Measurements from ENCODE around the gene KCNK1. TPM values are rescaled to one million over a fixed set of nuclear protein-coding genes. Genes with fewer than 3 reads are reported as not detected.

Gene KCNK1
- total RNA-seq, 1 experiment from 2014 or later, result 0.13 TPM

- CTCF ChIA-PET, result no interaction called here
Measured at GRCh38 chr1:233677690-233678354, 63.9 kb downstream of the KCNK1 start.

DNA sequence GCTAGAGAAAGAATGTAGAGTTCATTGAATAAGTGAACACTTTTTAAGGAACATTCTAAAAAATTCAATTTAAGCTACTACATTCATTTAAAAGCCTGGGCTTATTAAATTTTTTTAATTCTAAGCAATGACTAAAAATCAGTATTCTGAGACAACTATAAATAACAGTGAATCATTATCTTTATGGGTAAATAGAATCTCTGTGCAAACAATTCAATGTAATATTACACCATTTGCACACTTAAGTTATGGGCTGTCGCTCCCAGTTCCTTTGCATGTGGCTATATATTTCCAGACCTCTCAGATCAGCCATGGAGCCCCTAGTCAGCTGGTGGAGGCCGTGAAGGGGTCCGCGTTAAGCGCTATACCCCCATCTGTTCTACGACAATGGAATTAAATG, 65.1 kb downstream of the KCNK1 start:
- no peaks in the 10 kb centered on the region for H3K9me3 ChIP-seq (ENCODE audit: control insufficient read depth, insufficient read depth, low read depth, low read length)
- no TSS peak for BruUV-seq (replicated peaks)
- TF ChIP-seq REST (IDR thresholded peaks at IDR 0.05; ENCODE audit: insufficient read depth in 1 of 2, low read depth in 2 of 2, low read length in 1 of 2), result no peak
- TF ChIP-seq, protein P1, sequence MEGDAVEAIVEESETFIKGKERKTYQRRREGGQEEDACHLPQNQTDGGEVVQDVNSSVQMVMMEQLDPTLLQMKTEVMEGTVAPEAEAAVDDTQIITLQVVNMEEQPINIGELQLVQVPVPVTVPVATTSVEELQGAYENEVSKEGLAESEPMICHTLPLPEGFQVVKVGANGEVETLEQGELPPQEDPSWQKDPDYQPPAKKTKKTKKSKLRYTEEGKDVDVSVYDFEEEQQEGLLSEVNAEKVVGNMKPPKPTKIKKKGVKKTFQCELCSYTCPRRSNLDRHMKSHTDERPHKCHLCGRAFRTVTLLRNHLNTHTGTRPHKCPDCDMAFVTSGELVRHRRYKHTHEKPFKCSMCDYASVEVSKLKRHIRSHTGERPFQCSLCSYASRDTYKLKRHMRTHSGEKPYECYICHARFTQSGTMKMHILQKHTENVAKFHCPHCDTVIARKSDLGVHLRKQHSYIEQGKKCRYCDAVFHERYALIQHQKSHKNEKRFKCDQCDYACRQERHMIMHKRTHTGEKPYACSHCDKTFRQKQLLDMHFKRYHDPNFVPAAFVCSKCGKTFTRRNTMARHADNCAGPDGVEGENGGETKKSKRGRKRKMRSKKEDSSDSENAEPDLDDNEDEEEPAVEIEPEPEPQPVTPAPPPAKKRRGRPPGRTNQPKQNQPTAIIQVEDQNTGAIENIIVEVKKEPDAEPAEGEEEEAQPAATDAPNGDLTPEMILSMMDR (IDR thresholded peaks at IDR 0.05), result no peak
- TF ChIP-seq TCF7L2 (IDR thresholded peaks at IDR 0.05; ENCODE audit: low read depth, low read length), result no peak
- TF ChIP-seq SIN3A (IDR thresholded peaks at IDR 0.05; ENCODE audit: borderline replicate concordance, insufficient read depth, low read depth, low read length), result no peak
- TF ChIP-seq POLR2AphosphoS5 (IDR thresholded peaks at IDR 0.05; ENCODE audit: low read depth, low read length), result no peak
- no peak overlapping the region for H3K27ac ChIP-seq (ENCODE audit: low read length)
- ChIA-PET CTCF (no interaction called here), POLR2A (no interaction called here)
- in situ Hi-C loops (cut with HindIII; ENCODE audit: low pct_unique_long_range_greater_than_20kb, low sequenced_read_pairs) (no loop called here), intact Hi-C loops (cut with micrococcal nuclease; ENCODE audit: unreplicated experiment) (no loop called here)
- DNase-seq (ENCODE audit: low read depth, low spot score) (no peak), ATAC-seq (no peak)
- H3K36me3 ChIP-seq (ENCODE audit: control insufficient read depth, insufficient read depth, low read length), result no peaks in the 10 kb centered on the region
- H3K4me1 ChIP-seq (ENCODE audit: control insufficient read depth, insufficient read depth, low read length), result no peaks in the 10 kb centered on the region
- H3K27me3 ChIP-seq (ENCODE audit: control insufficient read depth, insufficient read depth, low read length), result peaks cover 2% of the 10 kb centered on the region
- H3K4me3 ChIP-seq (ENCODE audit: low read depth in 2 of 2, low read length in 2 of 2), result no peak overlapping the region

More at GRCh38 chr1:233677690-233678354, 63.9 kb downstream of the KCNK1 start:
- no peak for ATAC-seq
- Histone ChIP-seq H3K9me3 (ENCODE audit: control insufficient read depth, insufficient read depth, low read depth, low read length) (no peaks in the 10 kb centered on the region), H3K4me1 (ENCODE audit: control insufficient read depth, insufficient read depth, low read length) (no peaks in the 10 kb centered on the region), H3K27me3 (ENCODE audit: control insufficient read depth, insufficient read depth, low read length) (peaks cover 4% of the 10 kb centered on the region), H3K36me3 (ENCODE audit: control insufficient read depth, insufficient read depth, low read length) (no peaks in the 10 kb centered on the region), H3K27ac (ENCODE audit: low read length) (no peak overlapping the region), H3K4me3 (ENCODE audit: low read depth in 2 of 2, low read length in 2 of 2) (no peak overlapping the region)
- POLR2A ChIA-PET, result no interaction called here
- in situ Hi-C loops (cut with HindIII; ENCODE audit: low pct_unique_long_range_greater_than_20kb, low sequenced_read_pairs) (no loop called here), intact Hi-C loops (cut with micrococcal nuclease; ENCODE audit: unreplicated experiment) (no loop called here)
- TF ChIP-seq, protein P1 (IDR thresholded peaks at IDR 0.05), result no peak
- TF ChIP-seq REST (IDR thresholded peaks at IDR 0.05; ENCODE audit: insufficient read depth in 1 of 2, low read depth in 2 of 2, low read length in 1 of 2) (no peak), SIN3A (IDR thresholded peaks at IDR 0.05; ENCODE audit: borderline replicate concordance, insufficient read depth, low read depth, low read length) (no peak), POLR2AphosphoS5 (IDR thresholded peaks at IDR 0.05; ENCODE audit: low read depth, low read length) (no peak)
- BruUV-seq (replicated peaks), result no TSS peak
- no peak for DNase-seq (ENCODE audit: low read depth, low spot score)

Data from Panc1 (cell line).